DND-41 (cell line): Measurements from ENCODE around the gene SNX25.

Experiments
- ATAC-seq: fragments of 200-7000 bp; cut with Tn5 transposase; 3 replicates; pipeline ENCODE4 v1.9.1; 2021; ENCODE audit warnings: low read depth; ENCODE audit not compliant: insufficient read depth
- DNase-seq: peaks from one replicate; pipeline ENCODE4 v3.0.0-alpha.2; 2020
- H2AFZ ChIP-seq: 2 replicates; pipeline ENCODE4 v1.6.0; 2012; ENCODE audit warnings: low read depth, low read length
- H3K27ac ChIP-seq: 2 replicates; pipeline ENCODE4 v1.5.1; 2012; ENCODE audit warnings: low read length, inconsistent platforms
- H3K27me3 ChIP-seq: fragments of 200-600 bp; sonication (generic); 2 replicates; pipeline ENCODE4 v1.6.0; 2012; ENCODE audit warnings: low read length, mild to moderate bottlenecking, inconsistent platforms; ENCODE audit not compliant: insufficient read depth, poor library complexity
- H3K36me3 ChIP-seq: 2 replicates; pipeline ENCODE4 v1.5.1; 2012; ENCODE audit warnings: low read length, inconsistent platforms; ENCODE audit not compliant: insufficient read depth
- H3K4me1 ChIP-seq: 2 replicates; pipeline ENCODE4 v1.5.1; 2012; ENCODE audit warnings: mild to moderate bottlenecking, low read length; ENCODE audit not compliant: insufficient read depth
- H3K4me2 ChIP-seq: 2 replicates; pipeline ENCODE4 v1.6.0; 2012; ENCODE audit warnings: mild to moderate bottlenecking, moderate library complexity, low read length, inconsistent platforms; ENCODE audit not compliant: insufficient read depth
- H3K4me3 ChIP-seq, 2 experiments: fragments of 200-600 bp in 1 of 2; shearing (Covaris generic) in 1 of 2; 2 replicates each; pipeline ENCODE4 v1.5.1; 2012 to 2016; ENCODE audit warnings: inconsistent platforms in 2 of 2, low read length in 2 of 2, mild to moderate bottlenecking in 2 of 2, low read depth in 1 of 2, moderate library complexity in 1 of 2
- H3K79me2 ChIP-seq: 2 replicates; pipeline ENCODE4 v1.6.0; 2012; ENCODE audit warnings: low read length, inconsistent platforms; ENCODE audit not compliant: insufficient read depth
- H3K9ac ChIP-seq: 2 replicates; pipeline ENCODE4 v1.6.0; 2012; ENCODE audit warnings: low read depth, mild to moderate bottlenecking, inconsistent platforms, low read length, moderate library complexity
- H3K9me3 ChIP-seq: 2 replicates; pipeline ENCODE4 v1.5.1; 2012; ENCODE audit warnings: low read length, moderate library complexity, mild to moderate bottlenecking, inconsistent platforms; ENCODE audit not compliant: insufficient read depth, severe bottlenecking
- H4K20me1 ChIP-seq: 2 replicates; pipeline ENCODE4 v1.6.0; 2012; ENCODE audit warnings: low read length; ENCODE audit not compliant: insufficient read depth
- EZH2 ChIP-seq: IDR thresholded peaks from 3 replicates; pipeline ENCODE4 v1.6.1; 2012; ENCODE audit warnings: borderline replicate concordance, low read depth, mild to moderate bottlenecking, moderate library complexity, low read length, inconsistent platforms; ENCODE audit not compliant: severe bottlenecking
- TF ChIP-seq, protein P1 (sequence below): IDR thresholded peaks from 2 replicates; pipeline ENCODE4 v1.5.1; 2012; ENCODE audit warnings: borderline replicate concordance, low read length, moderate library complexity, mild to moderate bottlenecking; ENCODE audit not compliant: poor library complexity, severe bottlenecking; ENCODE audit errors: extremely low read depth

SNX25 gene

DNA sequence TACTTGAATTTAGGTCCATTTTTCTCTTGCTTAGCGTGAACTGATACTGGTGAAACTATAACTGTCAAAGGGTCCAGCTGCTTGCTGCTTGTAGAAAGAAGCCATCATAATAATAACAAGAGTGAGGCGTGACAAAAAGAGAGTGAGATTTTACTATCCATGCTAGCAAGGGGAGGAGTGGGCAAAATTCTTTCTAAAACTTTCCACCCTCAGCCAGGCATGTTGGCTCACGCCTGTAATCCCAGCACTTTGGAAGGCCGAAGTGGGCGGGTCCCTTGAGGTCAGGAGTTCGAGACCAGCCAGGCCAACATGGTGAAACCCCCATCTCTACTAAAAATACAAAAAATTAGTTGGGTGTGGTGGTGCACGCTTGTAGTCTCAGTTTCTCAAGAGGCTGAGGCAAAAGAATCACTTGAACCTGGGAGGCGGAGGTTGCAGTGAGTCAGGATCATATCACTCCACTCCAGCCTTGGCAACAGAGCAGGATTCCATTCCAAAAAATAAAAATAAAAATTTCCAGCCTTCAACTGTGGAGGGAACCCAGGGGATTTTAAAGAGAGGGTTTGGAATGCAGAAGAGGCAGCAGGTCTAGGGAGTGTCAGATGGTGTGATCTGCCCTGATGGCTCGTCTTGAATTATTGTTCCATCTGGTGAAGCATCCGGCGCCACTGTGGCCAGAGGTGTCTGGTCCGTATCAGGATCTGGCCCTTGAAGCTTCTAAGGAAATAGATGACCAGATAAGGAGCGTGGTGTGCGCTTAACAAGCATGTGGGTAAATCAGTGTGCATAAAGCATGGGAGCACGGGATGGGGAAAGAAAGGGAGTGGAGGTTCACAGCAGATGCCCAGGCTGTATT is 134.6 kb downstream of the SNX25 start:
- no peak overlapping the region for H2AFZ ChIP-seq
- DNase-seq (no peak), ATAC-seq (no peak)
- no peak overlapping the region for H3K27ac ChIP-seq
- no peaks in the 10 kb centered on the region for H3K36me3 ChIP-seq
- TF ChIP-seq, protein P1, sequence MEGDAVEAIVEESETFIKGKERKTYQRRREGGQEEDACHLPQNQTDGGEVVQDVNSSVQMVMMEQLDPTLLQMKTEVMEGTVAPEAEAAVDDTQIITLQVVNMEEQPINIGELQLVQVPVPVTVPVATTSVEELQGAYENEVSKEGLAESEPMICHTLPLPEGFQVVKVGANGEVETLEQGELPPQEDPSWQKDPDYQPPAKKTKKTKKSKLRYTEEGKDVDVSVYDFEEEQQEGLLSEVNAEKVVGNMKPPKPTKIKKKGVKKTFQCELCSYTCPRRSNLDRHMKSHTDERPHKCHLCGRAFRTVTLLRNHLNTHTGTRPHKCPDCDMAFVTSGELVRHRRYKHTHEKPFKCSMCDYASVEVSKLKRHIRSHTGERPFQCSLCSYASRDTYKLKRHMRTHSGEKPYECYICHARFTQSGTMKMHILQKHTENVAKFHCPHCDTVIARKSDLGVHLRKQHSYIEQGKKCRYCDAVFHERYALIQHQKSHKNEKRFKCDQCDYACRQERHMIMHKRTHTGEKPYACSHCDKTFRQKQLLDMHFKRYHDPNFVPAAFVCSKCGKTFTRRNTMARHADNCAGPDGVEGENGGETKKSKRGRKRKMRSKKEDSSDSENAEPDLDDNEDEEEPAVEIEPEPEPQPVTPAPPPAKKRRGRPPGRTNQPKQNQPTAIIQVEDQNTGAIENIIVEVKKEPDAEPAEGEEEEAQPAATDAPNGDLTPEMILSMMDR = no peak
- TF ChIP-seq EZH2 = no peak
- no peaks in the 10 kb centered on the region for H3K79me2 ChIP-seq
- H3K9me3 ChIP-seq = no peaks in the 10 kb centered on the region
- H3K9ac ChIP-seq = no peak overlapping the region
- H3K27me3 ChIP-seq = peaks cover 14% of the 10 kb centered on the region
- no peaks in the 10 kb centered on the region for H3K4me1 ChIP-seq
- H4K20me1 ChIP-seq = no peaks in the 10 kb centered on the region
- no peak overlapping the region for H3K4me2 ChIP-seq
- no peak overlapping the region for H3K4me3 ChIP-seq

DNA sequence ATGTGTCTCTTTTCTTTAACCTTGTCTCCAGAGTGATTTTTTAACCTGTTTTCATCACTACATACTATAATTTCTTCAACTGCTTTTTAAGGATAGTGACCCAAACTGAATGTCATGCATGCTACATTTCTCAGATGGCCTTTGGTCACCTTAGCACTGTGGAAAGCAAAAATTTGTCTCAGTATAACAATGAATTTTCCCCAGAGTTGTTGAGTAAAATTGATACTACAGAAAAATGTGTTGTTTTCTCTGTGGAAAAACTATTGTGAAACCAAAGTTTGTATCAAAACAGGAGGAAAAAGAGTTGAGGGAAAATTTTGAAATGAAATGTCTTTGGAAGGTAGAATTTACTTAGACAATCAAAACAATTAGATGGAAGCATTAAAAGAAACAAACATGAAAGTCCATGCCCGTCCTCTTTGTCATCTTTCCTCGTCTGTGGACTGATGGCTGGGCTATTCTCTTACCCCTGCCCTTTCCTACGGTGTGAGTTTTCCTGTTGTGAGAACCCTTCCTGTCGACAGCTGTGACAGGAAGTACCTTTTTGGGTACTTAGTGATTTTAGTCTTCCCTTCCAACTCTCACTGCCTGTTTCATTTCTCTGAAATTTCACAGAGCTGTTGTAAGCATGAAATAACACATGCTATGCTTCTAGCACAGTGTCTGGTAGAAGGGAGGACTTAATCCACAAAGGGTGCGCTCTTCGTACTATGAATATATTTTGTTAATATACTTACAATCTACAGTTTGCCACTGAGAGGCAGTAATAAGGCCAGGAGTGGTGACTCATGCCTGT is 135.5 kb downstream of the SNX25 start:
- H3K4me2 ChIP-seq = no peak overlapping the region
- no peak overlapping the region for H2AFZ ChIP-seq
- H3K9ac ChIP-seq = no peak overlapping the region
- H3K79me2 ChIP-seq = no peaks in the 10 kb centered on the region
- H3K27me3 ChIP-seq = peaks cover 11% of the 10 kb centered on the region
- H3K4me3 ChIP-seq = no peak overlapping the region
- H3K9me3 ChIP-seq = no peaks in the 10 kb centered on the region
- H3K4me1 ChIP-seq = no peaks in the 10 kb centered on the region
- DNase-seq (no peak), ATAC-seq (no peak)
- TF ChIP-seq EZH2 = no peak
- TF ChIP-seq, protein P1 = no peak
- H3K27ac ChIP-seq = no peak overlapping the region
- no peaks in the 10 kb centered on the region for H3K36me3 ChIP-seq
- no peaks in the 10 kb centered on the region for H4K20me1 ChIP-seq

DNA sequence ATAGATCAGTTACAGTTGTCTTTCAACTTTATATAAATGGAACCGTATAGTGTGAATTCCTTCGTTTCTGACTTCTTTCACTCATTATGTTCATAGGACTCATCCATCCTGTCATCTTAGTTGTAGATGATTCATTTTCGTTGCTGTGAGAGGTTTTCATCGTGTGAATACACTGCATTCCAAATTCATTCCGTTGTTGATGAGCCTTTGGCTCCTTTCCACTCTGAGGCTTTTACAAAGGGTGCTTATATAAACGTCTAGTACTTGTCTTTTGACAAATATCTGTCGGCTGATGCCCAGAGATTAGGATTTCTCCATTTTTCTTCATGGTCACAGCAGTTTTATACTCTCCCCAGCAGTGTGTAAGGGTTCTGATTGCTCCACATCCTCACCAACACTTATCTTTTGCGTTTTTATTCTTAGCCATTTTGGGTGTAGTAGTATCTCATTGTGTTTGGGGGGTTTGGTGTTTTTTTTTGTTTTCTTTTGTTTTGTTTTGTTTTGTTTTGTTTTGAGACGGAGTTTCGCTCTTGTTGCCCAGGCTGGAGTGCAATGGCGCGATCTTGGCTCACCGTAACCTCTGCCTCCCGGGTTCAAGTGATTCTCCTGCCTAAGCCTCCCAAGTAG is 137.7 kb downstream of the SNX25 start:
- Histone ChIP-seq H3K79me2 (no peaks in the 10 kb centered on the region), H3K4me3 (no peak overlapping the region), H4K20me1 (no peaks in the 10 kb centered on the region), H2AFZ (no peak overlapping the region), H3K4me1 (no peaks in the 10 kb centered on the region), H3K9me3 (no peaks in the 10 kb centered on the region), H3K27ac (no peak overlapping the region), H3K4me2 (no peak overlapping the region), H3K36me3 (no peaks in the 10 kb centered on the region), H3K9ac (no peak overlapping the region), H3K27me3 (peaks cover 3% of the 10 kb centered on the region)
- DNase-seq = no peak
- TF ChIP-seq EZH2 = no peak
- TF ChIP-seq, protein P1 = no peak
- ATAC-seq = no peak
